ENCODE results near the gene NKPD1.
A peak's percentile ranks its signal among the peaks of the same experiment; 100 is the strongest.

The NKPD1 gene

GRCh38 chr19:45160870-45161737 lies at the start of gene NKPD1:
Gene NKPD1, minus strand, starts transcription at chr19:45160982. Its CDS starts 832 bp downstream, at chr19:45160150.
- DNase-seq: no peak

- DNase-seq: no peak
These were observed 45.5 kb upstream of the NKPD1 start for GRCh38 chr19:45206328-45206727.

DNA sequence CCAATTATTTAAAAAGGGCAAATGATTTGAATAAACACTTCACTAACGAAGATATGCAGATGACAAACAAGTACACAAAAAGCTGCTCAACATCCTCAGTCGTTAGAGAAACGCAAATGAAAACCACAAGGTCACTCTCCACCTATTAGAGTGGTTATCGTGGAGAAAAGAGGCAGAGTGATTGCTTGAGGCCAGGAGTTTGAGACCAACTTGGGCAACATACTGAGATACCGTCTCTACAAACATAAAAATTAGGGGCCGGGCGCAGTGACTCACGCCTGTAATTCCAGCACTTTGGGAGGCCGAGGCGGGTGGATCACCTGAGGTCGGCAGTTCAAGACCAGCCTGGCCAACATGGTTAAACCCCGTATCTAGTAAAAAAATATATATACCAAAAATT lies 45.0 kb upstream of the NKPD1 start:
- no peak for DNase-seq

DNA sequence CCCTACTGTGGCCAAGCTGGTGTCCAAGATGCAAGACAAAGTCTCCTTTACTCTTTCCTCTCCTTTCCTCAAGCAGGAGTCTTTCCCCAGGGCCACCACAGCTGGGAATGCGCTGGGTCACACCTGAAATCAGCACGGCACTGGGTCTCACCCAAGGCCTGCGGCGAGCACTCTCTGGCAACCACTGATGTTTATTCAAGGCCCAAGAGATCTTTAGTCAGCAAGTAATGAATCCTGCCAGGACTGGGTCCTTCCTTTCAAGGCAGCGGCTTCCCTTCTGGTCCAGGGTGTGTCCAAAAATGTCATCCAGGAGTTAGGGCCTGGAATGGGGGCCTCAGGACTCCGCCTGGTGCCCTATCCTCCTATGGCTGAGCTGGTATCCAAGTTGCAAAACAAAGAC lies 41.9 kb upstream of the NKPD1 start:
- DNase-seq: no peak

DNA sequence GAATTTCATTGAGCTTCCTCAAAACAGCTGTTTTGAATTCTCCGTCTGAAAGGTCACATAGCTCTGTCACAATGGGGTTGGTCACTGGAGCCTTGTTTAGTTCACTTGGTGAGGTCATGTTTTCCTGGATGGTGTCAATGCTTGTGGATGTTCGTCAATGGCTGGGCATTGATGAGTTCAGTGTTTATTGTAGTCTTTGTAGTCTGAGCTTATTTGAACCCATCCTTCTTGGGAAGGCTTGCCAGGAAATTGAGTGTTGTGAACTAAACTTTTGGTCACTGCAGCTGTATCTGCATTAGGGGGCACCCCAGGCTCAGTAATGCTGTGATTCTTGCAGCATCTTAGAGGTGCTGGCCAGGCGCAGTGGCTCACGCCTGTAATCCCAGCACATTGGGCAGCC lies 39.8 kb upstream of the NKPD1 start:
- DNase-seq: peak; percentile 39

GRCh38 chr19:45195764-45196163 lies 35.0 kb upstream of the NKPD1 start:
- DNase-seq: no peak

DNA sequence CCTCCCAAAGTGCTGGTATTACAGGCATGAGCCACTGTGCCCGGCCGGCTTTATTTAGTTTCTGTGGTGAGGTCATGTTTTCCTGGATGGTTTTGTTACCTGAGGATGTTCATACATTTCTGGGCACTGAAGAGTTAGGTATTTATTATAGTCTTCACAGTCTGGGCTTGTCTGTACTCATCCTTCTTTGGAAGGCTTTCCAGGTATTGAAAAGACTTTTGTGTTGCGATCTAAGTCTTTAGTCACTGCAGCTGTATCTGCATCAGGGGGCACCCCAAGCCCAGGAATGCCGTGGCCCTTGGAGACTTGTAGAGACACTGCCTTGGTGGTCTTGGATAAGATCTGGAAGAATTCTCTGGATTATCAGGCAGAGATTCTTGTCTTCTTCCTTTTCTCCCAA lies 30.6 kb upstream of the NKPD1 start:
- DNase-seq: no peak

- no peak for DNase-seq
These were observed 29.2 kb upstream of the NKPD1 start for GRCh38 chr19:45189971-45190370.

GRCh38 chr19:45187421-45188100 lies 26.8 kb upstream of the NKPD1 start:
- peak; percentile 45 for DNase-seq

GRCh38 chr19:45186509-45187334 lies 25.9 kb upstream of the NKPD1 start:
- no peak for DNase-seq

DNA sequence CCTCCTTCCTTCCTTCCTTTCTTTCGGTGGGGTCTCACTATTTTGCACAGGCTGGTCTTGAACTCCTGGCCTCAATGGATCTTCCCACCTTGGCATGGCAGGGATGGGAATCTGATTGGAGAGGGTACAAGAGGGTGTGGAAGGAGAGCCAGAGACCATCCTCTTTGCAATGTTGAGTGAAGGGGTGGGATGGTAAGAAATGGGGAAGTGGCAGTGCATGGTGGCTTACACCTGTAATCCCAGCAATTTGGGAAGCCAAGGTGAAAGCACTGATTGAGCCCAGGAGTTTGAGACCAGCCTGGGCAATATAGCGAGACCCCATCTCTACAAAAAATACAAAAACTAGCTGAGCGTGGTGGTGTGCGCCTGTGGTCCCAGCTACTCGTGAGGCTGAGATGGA lies 23.3 kb upstream of the NKPD1 start:
- no peak for DNase-seq

DNA sequence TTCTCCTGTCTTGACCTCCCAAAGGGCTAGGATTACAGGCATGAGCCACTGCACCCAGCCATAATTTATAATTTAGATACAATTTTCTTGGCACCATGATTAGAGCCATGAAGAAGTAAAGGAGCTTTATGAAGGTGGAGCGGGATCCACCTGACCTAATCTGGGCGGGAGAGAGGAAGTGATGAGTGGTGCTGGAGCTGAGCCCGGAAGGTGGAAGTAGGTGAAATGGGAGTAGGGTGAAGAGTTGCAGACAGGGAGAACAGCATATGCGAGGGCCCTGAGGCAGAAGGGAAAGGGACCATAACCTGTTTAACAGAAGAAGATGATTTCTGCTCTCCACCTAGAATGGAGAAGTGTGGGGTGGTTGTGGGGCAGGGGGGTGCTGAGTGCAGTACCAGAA lies 22.0 kb upstream of the NKPD1 start:
- DNase-seq: no peak

DNA sequence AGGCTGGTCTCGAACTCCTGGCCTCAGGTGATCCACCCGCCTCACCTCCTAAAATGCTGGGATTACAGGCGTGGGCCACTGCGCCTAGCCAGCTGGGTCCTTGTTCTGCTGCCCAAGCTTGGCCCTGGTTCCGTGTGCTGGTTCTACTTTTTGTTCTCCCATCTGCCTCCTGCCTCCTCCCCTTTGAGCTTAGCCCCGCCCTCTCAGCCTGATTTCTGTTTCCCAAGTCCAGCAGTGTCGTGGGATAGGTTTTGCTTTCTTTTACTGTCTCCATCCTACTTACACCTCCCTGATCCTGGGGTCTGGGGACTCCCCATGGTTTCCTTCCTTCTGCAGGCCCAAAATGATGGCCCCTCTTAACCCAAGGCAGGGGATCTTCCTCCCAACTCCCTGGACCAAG lies 20.2 kb upstream of the NKPD1 start:
- DNase-seq: no peak

- DNase-seq: no peak
These were observed 19.1 kb upstream of the NKPD1 start for GRCh38 chr19:45179892-45180370.

- DNase-seq: peak; percentile 20
These were observed 18.5 kb upstream of the NKPD1 start for GRCh38 chr19:45179072-45179891.

GRCh38 chr19:45178262-45179071 lies 17.7 kb upstream of the NKPD1 start, which contains the start of gene BLOC1S3:
Gene BLOC1S3, plus strand, starts transcription at chr19:45178784. Its CDS starts 513 bp downstream, at chr19:45179297.
- peak; percentile 100 for DNase-seq

DNA sequence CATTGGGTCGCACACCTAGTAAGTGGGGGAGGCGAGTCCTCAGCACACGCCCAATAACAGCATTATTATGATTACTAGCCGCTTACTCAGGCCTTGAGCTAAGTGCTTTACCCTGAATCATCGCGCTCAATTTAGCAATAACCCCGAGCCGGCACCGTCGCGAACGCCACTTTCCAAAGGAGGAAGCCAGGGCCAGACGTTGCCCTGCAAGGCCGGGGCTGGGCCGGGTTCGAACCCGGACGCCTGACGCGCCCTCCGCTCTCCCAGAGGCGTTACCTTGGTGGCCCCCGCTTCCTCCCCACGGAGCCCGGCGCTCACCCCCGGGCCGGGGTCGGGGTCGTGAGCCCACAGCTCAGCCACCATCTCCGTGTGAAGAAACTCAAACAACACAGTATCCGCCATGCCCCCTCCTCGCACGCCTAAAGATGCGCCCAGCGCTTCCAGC lies 17.1 kb upstream of the NKPD1 start, which contains the start of gene TRAPPC6A:
TRAPPC6A (minus strand) TSS at position 421 of the 445 bp plus-strand sequence; CDS start at position 402, 19 bp downstream.
- no peak for DNase-seq

DNA sequence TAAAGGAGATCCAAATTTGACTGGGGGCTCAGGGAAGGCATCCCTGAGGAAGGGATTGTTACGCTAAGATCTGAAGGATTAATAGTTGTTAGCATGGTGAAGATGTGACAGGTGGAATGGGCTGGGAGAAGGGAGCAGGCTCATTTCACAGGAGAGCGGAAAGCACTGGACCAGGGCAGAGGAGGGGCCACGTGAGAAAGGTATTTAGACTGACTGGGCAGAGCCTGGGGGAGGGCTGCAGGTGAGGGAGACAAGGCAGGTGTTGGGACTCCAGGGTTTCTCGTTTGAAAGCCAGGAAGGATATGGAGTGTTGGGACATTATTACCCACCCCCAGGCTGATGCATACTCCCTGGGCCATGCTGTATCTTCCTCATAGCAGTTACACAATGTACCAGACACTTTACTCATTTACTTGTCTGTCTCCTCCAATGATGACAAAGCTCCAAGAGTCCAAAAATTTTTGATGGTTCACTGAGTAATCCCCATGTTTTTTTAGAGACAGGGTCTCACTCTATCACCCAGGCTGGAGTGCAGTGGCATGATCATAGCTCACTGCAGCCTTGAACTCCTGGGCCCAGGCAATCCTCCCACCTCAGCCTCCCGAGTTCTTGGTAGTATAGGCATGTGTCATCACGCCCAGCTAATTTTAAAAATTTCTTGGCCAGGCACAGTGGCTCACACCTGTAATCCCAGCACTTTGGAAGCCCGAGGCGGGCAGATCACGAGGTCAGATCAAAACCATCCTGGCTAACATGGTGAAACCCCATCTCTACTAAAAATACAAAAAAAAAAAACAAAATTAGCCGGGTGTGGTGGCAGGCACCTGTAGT lies 14.9 kb upstream of the NKPD1 start:
- DNase-seq: no peak

DNA sequence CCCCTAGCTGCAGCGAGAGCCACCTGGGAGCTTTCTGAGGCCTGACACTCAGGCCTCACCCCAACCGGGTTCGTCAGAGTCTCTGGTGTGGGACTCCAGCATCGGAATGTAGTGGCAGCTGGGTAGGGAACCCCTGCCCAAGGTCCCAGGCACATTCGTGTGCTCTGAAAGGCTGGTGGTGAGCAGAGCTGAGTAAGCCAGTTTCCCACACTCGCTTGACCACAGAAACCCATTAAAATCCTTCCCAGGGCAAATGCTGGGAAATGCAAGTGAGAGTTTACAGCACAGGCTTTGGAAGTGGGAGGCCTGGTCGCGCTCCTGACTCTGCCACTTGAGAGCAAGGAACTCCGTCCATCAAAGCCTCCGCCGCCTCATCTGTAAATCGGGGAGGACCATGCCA lies 13.0 kb upstream of the NKPD1 start:
- no peak for DNase-seq

- DNase-seq: peak; percentile 37
These were observed 11.9 kb upstream of the NKPD1 start for GRCh38 chr19:45172611-45173208.
